ENCODE measurements around the gene PDCD10.

DNA sequence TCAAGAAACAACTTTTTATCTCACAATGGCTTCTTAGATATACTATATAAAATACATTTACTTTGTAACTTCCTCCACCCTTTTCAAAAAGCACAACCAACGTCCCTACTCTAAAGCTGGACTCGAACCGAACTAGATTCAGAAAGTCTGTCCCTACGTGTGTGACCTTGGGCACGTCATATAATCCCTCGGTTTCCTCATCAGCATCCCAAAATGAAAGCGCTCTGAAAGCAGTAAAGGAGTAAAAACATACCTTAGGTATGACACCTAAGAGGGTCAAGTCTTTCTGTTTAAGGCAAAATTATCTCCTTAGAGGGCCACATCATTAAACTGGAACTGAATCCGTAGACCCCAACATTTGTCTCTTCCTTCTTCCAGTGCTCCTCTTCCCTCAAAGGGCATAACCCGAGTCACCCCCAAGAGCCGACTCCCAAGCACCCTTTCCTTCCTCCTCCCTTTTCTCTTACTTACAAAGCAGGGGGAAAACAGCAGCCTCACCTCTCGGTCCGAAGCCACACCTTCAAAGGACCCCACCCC, 663 bp downstream of the PDCD10 start:
- TF ChIP-seq, protein P1, sequence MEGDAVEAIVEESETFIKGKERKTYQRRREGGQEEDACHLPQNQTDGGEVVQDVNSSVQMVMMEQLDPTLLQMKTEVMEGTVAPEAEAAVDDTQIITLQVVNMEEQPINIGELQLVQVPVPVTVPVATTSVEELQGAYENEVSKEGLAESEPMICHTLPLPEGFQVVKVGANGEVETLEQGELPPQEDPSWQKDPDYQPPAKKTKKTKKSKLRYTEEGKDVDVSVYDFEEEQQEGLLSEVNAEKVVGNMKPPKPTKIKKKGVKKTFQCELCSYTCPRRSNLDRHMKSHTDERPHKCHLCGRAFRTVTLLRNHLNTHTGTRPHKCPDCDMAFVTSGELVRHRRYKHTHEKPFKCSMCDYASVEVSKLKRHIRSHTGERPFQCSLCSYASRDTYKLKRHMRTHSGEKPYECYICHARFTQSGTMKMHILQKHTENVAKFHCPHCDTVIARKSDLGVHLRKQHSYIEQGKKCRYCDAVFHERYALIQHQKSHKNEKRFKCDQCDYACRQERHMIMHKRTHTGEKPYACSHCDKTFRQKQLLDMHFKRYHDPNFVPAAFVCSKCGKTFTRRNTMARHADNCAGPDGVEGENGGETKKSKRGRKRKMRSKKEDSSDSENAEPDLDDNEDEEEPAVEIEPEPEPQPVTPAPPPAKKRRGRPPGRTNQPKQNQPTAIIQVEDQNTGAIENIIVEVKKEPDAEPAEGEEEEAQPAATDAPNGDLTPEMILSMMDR (IDR thresholded peaks at IDR 0.05), result no peak
- TF ChIP-seq POLR2A (IDR thresholded peaks at IDR 0.05) (no peak), EP300 (IDR thresholded peaks at IDR 0.05) (no peak), POLR2AphosphoS5 (IDR thresholded peaks at IDR 0.05) (no peak)
